GM18867 (cell line): ENCODE data around the gene PLA2G2E.
"Not testable (repeated sequence)": the region's sequence is repeated elsewhere in the genome, so short reads cannot be mapped to it uniquely, and the experiment has no call there.

Experiments
- ATAC-seq: cut with Tn5 transposase; IDR thresholded peaks from one replicate; pipeline ENCODE4 v1.9.1; 2021; ENCODE audit warnings: mild to moderate bottlenecking, moderate library complexity; ENCODE audit not compliant: unreplicated experiment

PLA2G2E gene

GRCh38 chr1:19888112-19888511 lies 35.3 kb downstream of the PLA2G2E start:
- no peak for ATAC-seq

GRCh38 chr1:19885821-19886220 lies 37.6 kb downstream of the PLA2G2E start:
- ATAC-seq = no peak

GRCh38 chr1:19884312-19884711 lies 39.1 kb downstream of the PLA2G2E start:
- ATAC-seq = no peak

- ATAC-seq = peak; percentile 87
These were observed 41.0 kb downstream of the PLA2G2E start, which contains the start of gene OTUD3 for GRCh38 chr1:19882111-19883071. Gene OTUD3, plus strand, starts transcription at chr1:19882395. Its CDS starts 119 bp downstream, at chr1:19882514.

GRCh38 chr1:19880841-19881240 lies 42.6 kb downstream of the PLA2G2E start:
- ATAC-seq = not testable (repeated sequence)

- ATAC-seq = no peak
These were observed 43.8 kb downstream of the PLA2G2E start for GRCh38 chr1:19879661-19880060.

- ATAC-seq = no peak
These were observed 44.2 kb downstream of the PLA2G2E start for GRCh38 chr1:19879227-19879626.

- ATAC-seq = no peak
These were observed 44.8 kb downstream of the PLA2G2E start for GRCh38 chr1:19878637-19878985.

GRCh38 chr1:19877821-19878636 lies 45.4 kb downstream of the PLA2G2E start:
- no peak for ATAC-seq

- no peak for ATAC-seq
These were observed 46.2 kb downstream of the PLA2G2E start for GRCh38 chr1:19877181-19877750.

GRCh38 chr1:19872190-19872589 lies 51.2 kb downstream of the PLA2G2E start:
- no peak for ATAC-seq
